HuH-7 (cell line): Measurements from ENCODE around the gene SEMA3B.
A peak's percentile ranks its signal among the peaks of the same experiment; 100 is the strongest.
"Not testable (repeated sequence)": the region's sequence is repeated elsewhere in the genome, so short reads cannot be mapped to it uniquely, and the experiment has no call there.

Source experiments
- DNase-seq: peaks from one replicate; pipeline ENCODE4 v3.0.0; 2011; ENCODE audit warnings: low spot score

The SEMA3B gene

GRCh38 chr3:50237754-50238548 lies 31.0 kb upstream of the SEMA3B start:
- no peak for DNase-seq

- DNase-seq, result no peak
These were observed 30.4 kb upstream of the SEMA3B start for GRCh38 chr3:50238549-50239026.

GRCh38 chr3:50239649-50240048 lies 29.3 kb upstream of the SEMA3B start:
- no peak for DNase-seq

GRCh38 chr3:50241163-50241562 lies 27.8 kb upstream of the SEMA3B start:
- no peak for DNase-seq

- DNase-seq, result no peak
These were observed 27.1 kb upstream of the SEMA3B start for GRCh38 chr3:50241713-50242380.

GRCh38 chr3:50242381-50242770 lies 26.6 kb upstream of the SEMA3B start:
- DNase-seq, result no peak

- DNase-seq, result no peak
These were observed 25.9 kb upstream of the SEMA3B start for GRCh38 chr3:50242851-50243542.

- no peak for DNase-seq
These were observed 25.4 kb upstream of the SEMA3B start for GRCh38 chr3:50243543-50243895.

GRCh38 chr3:50244813-50245212 lies 24.1 kb upstream of the SEMA3B start:
- DNase-seq, result not testable (repeated sequence)

- DNase-seq, result no peak
These were observed 23.6 kb upstream of the SEMA3B start for GRCh38 chr3:50245251-50245745.

GRCh38 chr3:50245831-50246516 lies 23.0 kb upstream of the SEMA3B start:
- peak; percentile 88 for DNase-seq

GRCh38 chr3:50246517-50246954 lies 22.4 kb upstream of the SEMA3B start:
- DNase-seq, result no peak

- DNase-seq, result no peak
These were observed 20.6 kb upstream of the SEMA3B start for GRCh38 chr3:50248387-50248786.

- no peak for DNase-seq
These were observed 19.5 kb upstream of the SEMA3B start for GRCh38 chr3:50249457-50249856.

- DNase-seq, result no peak
These were observed 18.4 kb upstream of the SEMA3B start for GRCh38 chr3:50250514-50250913.

- no peak for DNase-seq
These were observed 17.7 kb upstream of the SEMA3B start for GRCh38 chr3:50251220-50251619.

GRCh38 chr3:50254577-50255250 lies 14.2 kb upstream of the SEMA3B start:
- DNase-seq, result no peak

GRCh38 chr3:50255251-50255615 lies 13.7 kb upstream of the SEMA3B start:
- DNase-seq, result no peak

GRCh38 chr3:50256978-50257890 lies 11.7 kb upstream of the SEMA3B start:
- peak; percentile 74 for DNase-seq

GRCh38 chr3:50258029-50258680 lies 10.8 kb upstream of the SEMA3B start:
- no peak for DNase-seq
